Measurements from ENCODE around the gene SRRM2.

DNA sequence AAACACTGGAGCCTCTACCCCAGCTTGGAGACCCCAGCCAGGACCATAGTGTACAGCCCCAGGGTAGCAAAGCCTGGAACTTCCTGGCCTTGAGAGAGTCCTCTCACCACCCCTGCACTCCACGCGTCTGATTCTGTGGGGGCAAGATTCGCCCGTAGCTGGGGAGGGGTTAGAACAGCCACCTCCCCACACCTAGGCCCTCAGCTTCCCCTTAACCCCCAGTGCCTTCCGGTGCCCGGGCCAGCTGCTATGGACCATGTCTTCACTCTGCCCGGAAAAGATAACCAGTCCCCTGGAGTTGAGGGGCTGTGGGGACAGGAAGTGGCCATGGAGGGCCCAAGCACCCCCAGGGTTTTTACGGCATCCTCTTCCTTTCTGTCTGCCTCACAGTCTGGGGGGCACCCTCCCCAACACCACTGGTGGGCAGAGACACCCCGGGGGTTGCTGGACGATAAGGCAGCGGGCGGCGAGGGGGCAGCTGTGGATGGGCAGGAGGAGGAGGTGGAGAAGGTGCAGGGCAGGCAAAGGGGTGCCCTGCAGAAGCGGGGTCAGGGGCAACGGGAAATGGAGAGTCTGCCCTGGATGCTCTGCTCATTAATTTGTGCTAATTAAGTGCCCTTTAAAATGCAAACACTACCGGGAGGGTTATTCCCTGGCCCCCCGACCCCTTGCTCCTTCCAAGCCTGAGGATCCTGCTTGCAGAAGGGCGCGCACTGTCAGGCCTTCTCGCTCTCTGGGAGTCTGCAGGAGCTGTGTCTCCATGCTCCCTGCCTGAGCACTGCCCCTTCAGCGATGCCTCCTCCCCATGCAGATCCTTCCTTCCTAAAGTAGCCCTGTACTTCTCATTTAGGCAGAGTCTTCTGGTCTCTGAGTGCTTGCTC, 34.8 kb upstream of the SRRM2 start:
- TF ChIP-seq EZH2 (IDR thresholded peaks at IDR 0.05; ENCODE audit: insufficient read depth, poor library complexity, severe bottlenecking) (no peak), EZH2phosphoT487 (IDR thresholded peaks at IDR 0.05; ENCODE audit: insufficient read depth, low read depth) (no peak)

Data from GM23248 (cell line).